Hepatocyte (in vitro differentiated cells): Measurements from ENCODE around the gene DMXL1.

Source experiments
- EZH2 ChIP-seq: fragments of 200-600 bp; sonication (generic); IDR thresholded peaks from 2 replicates; pipeline ENCODE4 v1.6.1; 2016; ENCODE audit warnings: antibody characterized with exemption, mild to moderate bottlenecking, borderline replicate concordance
- EZH2phosphoT487 ChIP-seq: fragments of 200-600 bp; sonication (generic); IDR thresholded peaks from one replicate; pipeline ENCODE4 v1.6.1; 2018; ENCODE audit warnings: antibody characterized with exemption, mild to moderate bottlenecking, low read depth, moderate library complexity; ENCODE audit not compliant: unreplicated experiment, severe bottlenecking
- TF ChIP-seq, protein P1 (sequence below): fragments of 200-600 bp; sonication (generic); IDR thresholded peaks from 2 replicates; pipeline ENCODE4 v1.5.1; 2016; ENCODE audit warnings: antibody characterized with exemption, mild to moderate bottlenecking; ENCODE audit not compliant: poor library complexity

- TF ChIP-seq, protein P1, sequence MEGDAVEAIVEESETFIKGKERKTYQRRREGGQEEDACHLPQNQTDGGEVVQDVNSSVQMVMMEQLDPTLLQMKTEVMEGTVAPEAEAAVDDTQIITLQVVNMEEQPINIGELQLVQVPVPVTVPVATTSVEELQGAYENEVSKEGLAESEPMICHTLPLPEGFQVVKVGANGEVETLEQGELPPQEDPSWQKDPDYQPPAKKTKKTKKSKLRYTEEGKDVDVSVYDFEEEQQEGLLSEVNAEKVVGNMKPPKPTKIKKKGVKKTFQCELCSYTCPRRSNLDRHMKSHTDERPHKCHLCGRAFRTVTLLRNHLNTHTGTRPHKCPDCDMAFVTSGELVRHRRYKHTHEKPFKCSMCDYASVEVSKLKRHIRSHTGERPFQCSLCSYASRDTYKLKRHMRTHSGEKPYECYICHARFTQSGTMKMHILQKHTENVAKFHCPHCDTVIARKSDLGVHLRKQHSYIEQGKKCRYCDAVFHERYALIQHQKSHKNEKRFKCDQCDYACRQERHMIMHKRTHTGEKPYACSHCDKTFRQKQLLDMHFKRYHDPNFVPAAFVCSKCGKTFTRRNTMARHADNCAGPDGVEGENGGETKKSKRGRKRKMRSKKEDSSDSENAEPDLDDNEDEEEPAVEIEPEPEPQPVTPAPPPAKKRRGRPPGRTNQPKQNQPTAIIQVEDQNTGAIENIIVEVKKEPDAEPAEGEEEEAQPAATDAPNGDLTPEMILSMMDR = no peak
- TF ChIP-seq EZH2 (no peak), EZH2phosphoT487 (no peak)
Measured at GRCh38 chr5:119131530-119132304, 60.8 kb downstream of the DMXL1 start.
